OCI-M1 (cell line): Measurements from ENCODE around the gene GRIN2A.

Source experiments
- DNase-seq: peaks from one replicate; lab custom pipeline; 2025; lab: John Stamatoyannopoulos, UW

Gene GRIN2A

GRCh38 chr16:10182222-10183053 lies at the start of gene GRIN2A:
GRIN2A (minus strand) TSS chr16:10182428; CDS start chr16:10180411, 2,017 bp downstream.
- no peak for DNase-seq

- DNase-seq = no peak
Measured at GRCh38 chr16:10231563-10231962, 49.3 kb upstream of the GRIN2A start.

- DNase-seq = no peak
Measured at GRCh38 chr16:10228779-10229178, 46.6 kb upstream of the GRIN2A start.

- DNase-seq = no peak
Measured at GRCh38 chr16:10226987-10227306, 44.7 kb upstream of the GRIN2A start.

GRCh38 chr16:10226141-10226986 lies 44.1 kb upstream of the GRIN2A start:
- DNase-seq = no peak

- no peak for DNase-seq
Measured at GRCh38 chr16:10225653-10226052, 43.4 kb upstream of the GRIN2A start.

- no peak for DNase-seq
Measured at GRCh38 chr16:10224850-10225249, 42.6 kb upstream of the GRIN2A start.

- no peak for DNase-seq
Measured at GRCh38 chr16:10220942-10221341, 38.7 kb upstream of the GRIN2A start.

- no peak for DNase-seq
Measured at GRCh38 chr16:10219742-10220141, 37.5 kb upstream of the GRIN2A start.

GRCh38 chr16:10218490-10219206 lies 36.4 kb upstream of the GRIN2A start:
- DNase-seq = no peak

- no peak for DNase-seq
Measured at GRCh38 chr16:10213748-10214147, 31.5 kb upstream of the GRIN2A start.

GRCh38 chr16:10210944-10211343 lies 28.7 kb upstream of the GRIN2A start:
- DNase-seq = no peak

- no peak for DNase-seq
Measured at GRCh38 chr16:10206865-10207264, 24.6 kb upstream of the GRIN2A start.

GRCh38 chr16:10206215-10206614 lies 24.0 kb upstream of the GRIN2A start:
- DNase-seq = no peak

GRCh38 chr16:10205688-10206087 lies 23.5 kb upstream of the GRIN2A start:
- DNase-seq = no peak

- peak; percentile 4 for DNase-seq
Measured at GRCh38 chr16:10202649-10203048, 20.4 kb upstream of the GRIN2A start.

- DNase-seq = no peak
Measured at GRCh38 chr16:10200637-10201586, 18.7 kb upstream of the GRIN2A start.

- peak; percentile 6 for DNase-seq
Measured at GRCh38 chr16:10196999-10197398, 14.8 kb upstream of the GRIN2A start.

- no peak for DNase-seq
Measured at GRCh38 chr16:10191096-10191495, 8.9 kb upstream of the GRIN2A start.

GRCh38 chr16:10189861-10190390 lies 7.7 kb upstream of the GRIN2A start:
- DNase-seq = no peak

- DNase-seq = no peak
Measured at GRCh38 chr16:10188236-10188635, 6.0 kb upstream of the GRIN2A start.
